Lower lobe of right lung (tissue), 2 donors: ENCODE measurements around the gene ERFL. TPM values are rescaled to one million over a fixed set of nuclear protein-coding genes. Genes with fewer than 3 reads are reported as not detected.

Experiments used
- ATAC-seq, 2 donors: fragments of 200-7000 bp; cut with Tn5 transposase; one replicate each; pipeline ENCODE4 v1.9.1; 2020 to 2022; ENCODE audit warnings: mild to moderate bottlenecking in 2 of 2, moderate library complexity in 2 of 2
- DNase-seq: peaks from one replicate; pipeline ENCODE4 v3.0.0-alpha.2; 2020
- H3K27ac ChIP-seq: fragments of 200-600 bp; one replicate; pipeline ENCODE4 v1.8.0; 2022
- H3K27me3 ChIP-seq: fragments of 200-600 bp; one replicate; pipeline ENCODE4 v1.8.0; 2022; ENCODE audit warnings: low read depth
- H3K36me3 ChIP-seq: fragments of 200-600 bp; one replicate; pipeline ENCODE4 v1.8.0; 2022; ENCODE audit warnings: mild to moderate bottlenecking
- H3K4me1 ChIP-seq: fragments of 200-600 bp; one replicate; pipeline ENCODE4 v1.8.0; 2022
- H3K4me3 ChIP-seq: fragments of 200-600 bp; one replicate; pipeline ENCODE4 v1.8.0; 2022; ENCODE audit warnings: mild to moderate bottlenecking
- H3K9me3 ChIP-seq: fragments of 200-600 bp; one replicate; pipeline ENCODE4 v1.8.0; 2022
- intact Hi-C: fragments of 100-400 bp; cut with DNase I; formaldehyde crosslinking; loops from one replicate; pipeline ENCODE4 v1.11.0; 2022
- long read RNA-seq: library from polyadenylated mRNA; unstranded; transcript quantifications from one replicate; pipeline ENCODE4 v2.0.0, GENCODE V29; 2021
- total RNA-seq: library from RNA; stranded (reverse); fragmentation: NEBNext Ultra II Directional; extraction: Animal tissue kit (Norgen Biotek cat#: 25700); gene quantifications from one replicate; pipeline ENCODE4 v1.2.1, GENCODE V29; 2021
- TF ChIP-seq, protein P1 (sequence below): fragments of 200-600 bp; IDR thresholded peaks from one replicate; pipeline ENCODE4 v1.8.0; 2022; ENCODE audit warnings: antibody characterized with exemption, mild to moderate bottlenecking
- donor health status: DM: no; HTN: yes; CAD: no; lungs with severe emphysema.

Gene ERFL
- total RNA-seq: 0.41 TPM
- long read RNA-seq, partial matches to known transcripts: 0 of 1 reads
- long read RNA-seq, other reads (novel, unspliced or antisense): 1 of 1 reads

DNA sequence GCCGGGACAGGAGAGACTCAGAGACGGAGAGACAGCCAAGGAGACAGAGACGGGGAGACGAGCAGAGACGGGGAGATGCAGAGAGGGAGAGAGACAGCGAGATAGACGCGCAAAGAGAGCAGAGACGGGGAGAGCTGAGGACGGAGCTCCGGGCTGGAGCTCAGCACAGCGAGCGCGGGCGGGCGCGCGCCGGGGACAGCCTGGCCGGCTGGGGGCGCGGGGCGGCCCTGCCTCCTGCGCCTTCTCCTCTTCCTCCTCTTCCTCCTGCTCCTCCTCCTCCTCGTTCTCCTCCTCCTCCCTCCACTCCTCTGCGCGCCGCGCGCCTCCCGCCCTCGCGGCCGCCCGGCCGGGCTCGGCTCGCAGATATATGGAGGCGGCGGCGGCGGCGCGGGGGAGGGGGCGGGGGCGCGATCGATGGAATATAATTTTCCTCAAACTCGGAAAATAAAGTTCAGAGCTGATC is at the start of gene ERFL:
ERFL (minus strand) TSS at position 229 of the 463 bp plus-strand sequence. CDS start 15,530 bp downstream, outside the sequence.
- Histone ChIP-seq H3K9me3 (no peaks in the 10 kb centered on the region), H3K27me3 (peaks cover 85% of the 10 kb centered on the region), H3K4me3 (peak within 1 kb of the TSS; percentile 54), H3K27ac (no peak within 1 kb of the TSS), H3K4me1 (peaks cover 16% of the 10 kb centered on the region), H3K36me3 (no peaks in the 10 kb centered on the region)
- DNase-seq (no peak), ATAC-seq (peak; percentile 29 to 38)
- intact Hi-C loops: no loop called here
- TF ChIP-seq, protein P1, sequence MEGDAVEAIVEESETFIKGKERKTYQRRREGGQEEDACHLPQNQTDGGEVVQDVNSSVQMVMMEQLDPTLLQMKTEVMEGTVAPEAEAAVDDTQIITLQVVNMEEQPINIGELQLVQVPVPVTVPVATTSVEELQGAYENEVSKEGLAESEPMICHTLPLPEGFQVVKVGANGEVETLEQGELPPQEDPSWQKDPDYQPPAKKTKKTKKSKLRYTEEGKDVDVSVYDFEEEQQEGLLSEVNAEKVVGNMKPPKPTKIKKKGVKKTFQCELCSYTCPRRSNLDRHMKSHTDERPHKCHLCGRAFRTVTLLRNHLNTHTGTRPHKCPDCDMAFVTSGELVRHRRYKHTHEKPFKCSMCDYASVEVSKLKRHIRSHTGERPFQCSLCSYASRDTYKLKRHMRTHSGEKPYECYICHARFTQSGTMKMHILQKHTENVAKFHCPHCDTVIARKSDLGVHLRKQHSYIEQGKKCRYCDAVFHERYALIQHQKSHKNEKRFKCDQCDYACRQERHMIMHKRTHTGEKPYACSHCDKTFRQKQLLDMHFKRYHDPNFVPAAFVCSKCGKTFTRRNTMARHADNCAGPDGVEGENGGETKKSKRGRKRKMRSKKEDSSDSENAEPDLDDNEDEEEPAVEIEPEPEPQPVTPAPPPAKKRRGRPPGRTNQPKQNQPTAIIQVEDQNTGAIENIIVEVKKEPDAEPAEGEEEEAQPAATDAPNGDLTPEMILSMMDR: no peak

DNA sequence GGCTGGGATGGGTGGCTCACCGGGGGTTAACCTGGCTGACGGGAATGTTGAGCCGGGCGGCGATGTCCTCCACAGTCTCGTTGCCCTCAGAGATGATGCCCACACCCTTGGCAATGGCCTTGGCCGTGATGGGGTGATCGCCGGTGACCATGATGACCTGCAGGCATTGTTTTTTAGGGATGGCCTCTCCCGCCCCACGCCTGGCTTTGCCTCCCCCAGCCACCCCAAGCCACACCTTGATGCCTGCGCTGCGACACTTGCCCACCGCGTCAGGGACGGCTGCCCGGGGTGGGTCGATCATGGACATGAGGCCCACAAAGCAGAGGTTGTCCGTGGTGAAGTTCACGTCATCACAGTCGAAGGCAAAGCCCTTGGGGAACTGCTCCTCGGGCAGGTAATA is 49.7 kb upstream of the ERFL start:
- ATAC-seq (no peak), DNase-seq (no peak)
- TF ChIP-seq, protein P1: no peak
- Histone ChIP-seq H3K4me3 (no peak overlapping the region), H3K27me3 (no peaks in the 10 kb centered on the region), H3K36me3 (no peaks in the 10 kb centered on the region), H3K27ac (no peak overlapping the region), H3K9me3 (no peaks in the 10 kb centered on the region), H3K4me1 (no peaks in the 10 kb centered on the region)
- intact Hi-C loops: no loop called here

DNA sequence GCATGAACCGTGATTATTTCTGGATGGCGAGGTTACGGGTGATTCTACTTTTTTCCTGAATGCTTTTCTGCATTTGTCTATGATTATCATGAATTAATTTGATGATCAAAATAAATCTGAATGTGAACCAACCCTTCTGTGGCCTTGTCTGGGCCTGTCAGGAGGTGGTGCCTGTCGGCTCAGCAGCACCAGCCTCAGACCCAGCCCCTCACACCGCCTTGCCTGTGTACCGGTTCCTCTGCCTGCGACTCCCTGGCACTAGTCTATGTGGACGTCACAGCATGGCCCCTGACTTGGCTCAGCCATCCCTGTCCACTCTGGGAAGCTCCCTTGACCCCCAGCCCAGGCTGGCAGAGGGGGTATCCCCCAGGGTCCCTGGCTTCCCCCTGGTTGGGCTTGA is 46.4 kb upstream of the ERFL start:
- no peaks in the 10 kb centered on the region for H3K27me3 ChIP-seq
- DNase-seq: no peak
- no peaks in the 10 kb centered on the region for H3K9me3 ChIP-seq
- H3K4me3 ChIP-seq: no peak overlapping the region
- no peak overlapping the region for H3K27ac ChIP-seq
- no peaks in the 10 kb centered on the region for H3K36me3 ChIP-seq
- intact Hi-C loops: no loop called here
- TF ChIP-seq, protein P1: no peak
- no peak for ATAC-seq
- H3K4me1 ChIP-seq: no peaks in the 10 kb centered on the region

DNA sequence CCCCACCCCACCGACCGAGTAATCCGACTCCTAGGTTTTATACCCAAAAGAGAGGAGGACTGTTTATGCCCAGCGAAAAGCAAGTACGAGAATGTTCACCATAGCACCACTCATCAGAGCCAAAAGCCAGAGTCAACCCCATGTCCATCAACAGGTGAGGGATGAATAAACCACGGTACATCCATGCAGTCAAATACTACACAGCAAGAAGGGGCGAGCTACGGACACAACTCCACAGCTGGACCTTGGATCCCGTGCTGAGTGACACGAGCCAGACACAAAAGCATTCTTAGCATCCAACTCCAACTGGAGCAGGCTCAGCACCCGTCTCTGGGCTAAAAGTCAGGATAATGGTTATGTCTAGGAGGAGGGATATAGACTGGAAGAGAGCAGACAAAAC is 43.1 kb upstream of the ERFL start:
- H3K27ac ChIP-seq: no peak overlapping the region

DNA sequence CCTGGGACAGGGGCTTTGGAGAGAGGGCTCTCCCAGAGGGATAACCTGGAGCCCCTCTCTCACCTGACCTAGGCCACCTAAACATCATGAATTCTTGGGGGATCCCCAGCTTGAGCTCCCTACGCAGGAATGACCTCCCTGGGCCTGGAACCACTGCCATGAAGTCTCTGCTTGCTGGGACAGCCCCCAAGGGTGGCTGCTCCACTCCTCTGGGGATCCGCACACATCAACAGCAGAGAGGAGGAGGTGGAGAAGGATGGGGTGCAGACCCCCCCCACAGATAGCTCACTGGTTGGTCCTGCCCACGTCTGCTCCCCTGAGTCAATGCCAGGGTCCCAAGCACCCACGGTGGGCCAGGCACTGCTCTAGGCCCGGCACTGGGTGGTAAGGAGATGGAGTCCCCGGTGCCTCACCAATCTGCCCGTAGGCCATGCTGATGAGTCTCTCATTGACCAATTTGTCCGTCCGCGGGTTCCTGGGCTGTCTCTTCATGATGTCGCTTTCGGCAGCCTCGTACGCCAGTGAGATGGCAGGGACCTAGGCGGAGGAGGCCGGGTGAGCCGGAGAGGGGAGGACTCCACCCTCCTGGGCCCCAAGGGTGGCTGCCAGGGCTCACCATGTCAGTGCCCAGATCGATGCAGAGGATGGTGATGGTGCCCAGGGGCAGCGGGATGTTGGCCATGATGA is 41.7 kb upstream of the ERFL start:
- H3K9me3 ChIP-seq: no peaks in the 10 kb centered on the region
- no peaks in the 10 kb centered on the region for H3K36me3 ChIP-seq
- H3K27me3 ChIP-seq: peaks cover 17% of the 10 kb centered on the region
- ATAC-seq (no peak), DNase-seq (no peak)
- intact Hi-C loops: no loop called here
- TF ChIP-seq, protein P1: no peak
- no peak overlapping the region for H3K27ac ChIP-seq
- H3K4me3 ChIP-seq: no peak overlapping the region
- no peaks in the 10 kb centered on the region for H3K4me1 ChIP-seq

More for the DNA sequence above, 43.1 kb upstream of the ERFL start:
- Histone ChIP-seq H3K9me3 (no peaks in the 10 kb centered on the region), H3K4me1 (no peaks in the 10 kb centered on the region), H3K36me3 (no peaks in the 10 kb centered on the region), H3K27me3 (peaks cover 8% of the 10 kb centered on the region), H3K4me3 (no peak overlapping the region)
- TF ChIP-seq, protein P1: no peak
- intact Hi-C loops: no loop called here
- ATAC-seq: no peak
- DNase-seq: no peak
